Fibroblast of lung (primary cell): ENCODE data around the gene CHN2.

ENCODE experiments used
- EZH2 ChIP-seq: IDR thresholded peaks from 2 replicates; pipeline ENCODE4 v1.5.1; 2012; ENCODE audit warnings: low read length, control low read depth, mild to moderate bottlenecking; ENCODE audit errors: missing control alignments
- TF ChIP-seq, protein P1 (sequence below), 2 donors: IDR thresholded peaks in 1 of 2; conservative IDR thresholded peaks in 1 of 2; 1 replicate in 1 of 2; 2 replicates in 1 of 2; pipeline ENCODE4 v1.5.1; 2011 to 2012; ENCODE audit warnings: low read length in 2 of 2, control low read depth in 1 of 2, inconsistent platforms in 1 of 2, low read depth in 1 of 2, mild to moderate bottlenecking in 1 of 2

- TF ChIP-seq, protein P1, sequence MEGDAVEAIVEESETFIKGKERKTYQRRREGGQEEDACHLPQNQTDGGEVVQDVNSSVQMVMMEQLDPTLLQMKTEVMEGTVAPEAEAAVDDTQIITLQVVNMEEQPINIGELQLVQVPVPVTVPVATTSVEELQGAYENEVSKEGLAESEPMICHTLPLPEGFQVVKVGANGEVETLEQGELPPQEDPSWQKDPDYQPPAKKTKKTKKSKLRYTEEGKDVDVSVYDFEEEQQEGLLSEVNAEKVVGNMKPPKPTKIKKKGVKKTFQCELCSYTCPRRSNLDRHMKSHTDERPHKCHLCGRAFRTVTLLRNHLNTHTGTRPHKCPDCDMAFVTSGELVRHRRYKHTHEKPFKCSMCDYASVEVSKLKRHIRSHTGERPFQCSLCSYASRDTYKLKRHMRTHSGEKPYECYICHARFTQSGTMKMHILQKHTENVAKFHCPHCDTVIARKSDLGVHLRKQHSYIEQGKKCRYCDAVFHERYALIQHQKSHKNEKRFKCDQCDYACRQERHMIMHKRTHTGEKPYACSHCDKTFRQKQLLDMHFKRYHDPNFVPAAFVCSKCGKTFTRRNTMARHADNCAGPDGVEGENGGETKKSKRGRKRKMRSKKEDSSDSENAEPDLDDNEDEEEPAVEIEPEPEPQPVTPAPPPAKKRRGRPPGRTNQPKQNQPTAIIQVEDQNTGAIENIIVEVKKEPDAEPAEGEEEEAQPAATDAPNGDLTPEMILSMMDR (conservative IDR thresholded peaks at IDR 0.05 in 1 of 2, IDR thresholded peaks at IDR 0.05 in 1 of 2; ENCODE audit: low read depth in 1 of 2, low read length in 2 of 2), result no peak
- no peak for TF ChIP-seq EZH2
Measured at GRCh38 chr7:29421010-29421956, 226.7 kb downstream of the CHN2 start.
